Measurements from ENCODE around the gene PRKG1. TPM values are rescaled to one million over a fixed set of nuclear protein-coding genes. Genes with fewer than 3 reads are reported as not detected.

Gene PRKG1
- total and polyA plus RNA-seq, 4 donors: 6.8 to 38.1 (median 15.4) TPM

GRCh38 chr10:51083356-51083853 lies 9.1 kb downstream of the PRKG1 start:
- Histone ChIP-seq H3K4me3 (ENCODE audit: low read depth, low read length) (no peak overlapping the region), H3K27me3 (ENCODE audit: control insufficient read depth, insufficient read depth, low read length) (no peaks in the 10 kb centered on the region), H3K27ac (ENCODE audit: low read depth, low read length) (no peak overlapping the region), H3K9me3 (ENCODE audit: control insufficient read depth, insufficient read depth, low read length) (no peaks in the 10 kb centered on the region), H3K4me1 (ENCODE audit: control insufficient read depth, insufficient read depth, low read length) (no peaks in the 10 kb centered on the region), H3K36me3 (ENCODE audit: control insufficient read depth, insufficient read depth, low read length) (no peaks in the 10 kb centered on the region)
- WGBS (ENCODE audit: insufficient coverage): 52% methylated on average over 4 of the region's 6 CpGs
- DNase-seq (ENCODE audit: low read depth in 4 of 6, low spot score in 6 of 6): no peak

DNA sequence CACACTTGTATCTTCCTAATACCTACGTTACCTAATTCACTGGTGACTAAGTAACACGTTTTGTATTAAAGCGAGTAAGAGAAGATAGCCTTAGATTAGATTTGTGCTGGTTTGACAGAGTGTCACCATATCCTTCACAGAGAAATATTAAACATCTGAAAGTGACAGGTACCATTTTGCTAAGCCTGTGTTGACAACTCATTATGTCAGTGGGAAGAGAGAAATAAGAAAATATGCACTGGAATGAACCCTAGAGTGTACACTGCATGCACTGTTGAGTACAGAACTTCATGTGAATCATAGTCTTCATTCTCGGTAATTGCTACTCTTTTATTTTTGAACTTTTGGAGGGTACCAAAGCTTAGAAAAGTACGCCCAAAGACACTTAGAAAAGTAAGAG lies 10.9 kb downstream of the PRKG1 start:
- H3K4me3 ChIP-seq (ENCODE audit: low read depth, low read length): no peak overlapping the region
- WGBS (ENCODE audit: insufficient coverage): 94% methylated on average over 2 of the region's 5 CpGs
- no peak overlapping the region for H3K27ac ChIP-seq (ENCODE audit: low read depth, low read length)
- H3K36me3 ChIP-seq (ENCODE audit: control insufficient read depth, insufficient read depth, low read length): no peaks in the 10 kb centered on the region
- DNase-seq (ENCODE audit: low read depth in 4 of 6, low spot score in 6 of 6): no peak
- H3K27me3 ChIP-seq (ENCODE audit: control insufficient read depth, insufficient read depth, low read length): no peaks in the 10 kb centered on the region
- no peaks in the 10 kb centered on the region for H3K9me3 ChIP-seq (ENCODE audit: control insufficient read depth, insufficient read depth, low read length)
- H3K4me1 ChIP-seq (ENCODE audit: control insufficient read depth, insufficient read depth, low read length): no peaks in the 10 kb centered on the region

GRCh38 chr10:51086710-51087109 lies 12.4 kb downstream of the PRKG1 start:
- Histone ChIP-seq H3K36me3 (ENCODE audit: control insufficient read depth, insufficient read depth, low read length) (no peaks in the 10 kb centered on the region), H3K4me1 (ENCODE audit: control insufficient read depth, insufficient read depth, low read length) (no peaks in the 10 kb centered on the region), H3K27me3 (ENCODE audit: control insufficient read depth, insufficient read depth, low read length) (no peaks in the 10 kb centered on the region), H3K27ac (ENCODE audit: low read depth, low read length) (no peak overlapping the region), H3K9me3 (ENCODE audit: control insufficient read depth, insufficient read depth, low read length) (no peaks in the 10 kb centered on the region), H3K4me3 (ENCODE audit: low read depth, low read length) (no peak overlapping the region)
- DNase-seq (ENCODE audit: low read depth in 4 of 6, low spot score in 6 of 6): no peak
- WGBS (ENCODE audit: insufficient coverage): 83% methylated on average over 3 of the region's 4 CpGs

DNA sequence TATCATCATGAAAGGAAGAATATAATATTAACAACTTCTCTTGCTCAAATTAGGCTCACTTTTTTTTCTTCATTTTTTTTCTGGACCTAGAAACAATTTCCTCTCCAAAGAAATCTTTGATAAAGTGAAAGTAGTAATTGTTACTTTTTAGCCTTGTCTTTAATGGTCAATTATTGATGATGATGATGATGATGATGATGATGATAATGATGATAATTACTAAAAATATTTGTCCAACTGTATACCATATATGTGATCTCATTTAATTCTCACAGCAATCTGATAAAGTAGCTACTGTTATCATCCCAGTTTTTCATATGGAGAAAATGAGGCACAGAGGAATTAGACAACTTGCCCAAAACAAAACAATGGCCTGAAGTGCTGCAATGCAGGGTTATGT lies 12.8 kb downstream of the PRKG1 start:
- Histone ChIP-seq H3K36me3 (ENCODE audit: control insufficient read depth, insufficient read depth, low read length) (no peaks in the 10 kb centered on the region), H3K4me1 (ENCODE audit: control insufficient read depth, insufficient read depth, low read length) (no peaks in the 10 kb centered on the region), H3K27me3 (ENCODE audit: control insufficient read depth, insufficient read depth, low read length) (no peaks in the 10 kb centered on the region), H3K4me3 (ENCODE audit: low read depth, low read length) (no peak overlapping the region), H3K27ac (ENCODE audit: low read depth, low read length) (no peak overlapping the region), H3K9me3 (ENCODE audit: control insufficient read depth, insufficient read depth, low read length) (no peaks in the 10 kb centered on the region)
- no peak for DNase-seq (ENCODE audit: low read depth in 4 of 6, low spot score in 6 of 6)

DNA sequence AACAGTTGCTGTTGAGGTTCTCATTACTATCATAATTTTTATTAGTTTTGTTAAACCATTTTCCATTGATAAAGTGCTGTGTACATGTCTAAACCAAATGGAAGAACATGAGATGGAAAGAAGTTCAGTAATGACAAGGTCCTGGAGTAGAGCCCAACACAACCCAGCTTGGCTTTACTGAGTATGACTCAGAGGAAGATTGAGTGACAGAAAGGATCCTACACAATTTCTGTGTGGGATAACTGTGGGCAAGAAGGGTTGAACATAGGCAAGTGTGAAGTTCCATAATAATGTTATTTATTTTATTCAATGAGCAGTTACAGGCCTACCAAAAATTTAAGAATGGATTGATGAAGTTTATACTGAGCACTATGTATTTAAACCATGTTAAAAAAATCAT lies 15.9 kb downstream of the PRKG1 start:
- DNase-seq (ENCODE audit: low read depth in 4 of 6, low spot score in 6 of 6): no peak
- H3K4me1 ChIP-seq (ENCODE audit: control insufficient read depth, insufficient read depth, low read length): no peaks in the 10 kb centered on the region
- no peaks in the 10 kb centered on the region for H3K36me3 ChIP-seq (ENCODE audit: control insufficient read depth, insufficient read depth, low read length)
- no peak overlapping the region for H3K4me3 ChIP-seq (ENCODE audit: low read depth, low read length)
- no peaks in the 10 kb centered on the region for H3K27me3 ChIP-seq (ENCODE audit: control insufficient read depth, insufficient read depth, low read length)
- H3K9me3 ChIP-seq (ENCODE audit: control insufficient read depth, insufficient read depth, low read length): no peaks in the 10 kb centered on the region
- H3K27ac ChIP-seq (ENCODE audit: low read depth, low read length): no peak overlapping the region

GRCh38 chr10:51092402-51092801 lies 18.1 kb downstream of the PRKG1 start:
- Histone ChIP-seq H3K9me3 (ENCODE audit: control insufficient read depth, insufficient read depth, low read length) (no peaks in the 10 kb centered on the region), H3K27me3 (ENCODE audit: control insufficient read depth, insufficient read depth, low read length) (no peaks in the 10 kb centered on the region), H3K27ac (ENCODE audit: low read depth, low read length) (no peak overlapping the region), H3K36me3 (ENCODE audit: control insufficient read depth, insufficient read depth, low read length) (no peaks in the 10 kb centered on the region), H3K4me3 (ENCODE audit: low read depth, low read length) (no peak overlapping the region), H3K4me1 (ENCODE audit: control insufficient read depth, insufficient read depth, low read length) (no peaks in the 10 kb centered on the region)
- 44% methylated on average over 1 of the region's 2 CpGs for WGBS (ENCODE audit: insufficient coverage)
- DNase-seq (ENCODE audit: low read depth in 4 of 6, low spot score in 6 of 6): peak in 5 of 6 donors; percentile 69 to 95 (median 72)

DNA sequence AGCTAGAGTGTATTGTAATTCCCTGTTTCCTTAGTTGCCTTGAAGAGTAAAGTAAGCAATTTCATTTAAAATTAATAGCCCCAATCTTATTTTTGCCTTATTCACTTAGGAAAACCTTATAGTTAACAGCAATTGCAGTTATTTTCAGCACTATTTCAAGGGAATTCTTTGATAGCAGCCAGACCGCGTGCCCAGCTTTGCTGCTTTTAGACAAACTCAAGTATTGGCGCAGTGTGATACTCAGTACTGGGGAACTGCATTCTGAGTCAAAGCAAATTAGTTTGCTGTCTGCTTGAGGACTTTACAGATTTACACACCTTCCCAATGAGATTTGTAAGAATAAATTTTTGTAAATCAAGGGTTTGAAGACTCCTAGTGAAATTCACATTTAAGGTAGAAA lies 21.2 kb downstream of the PRKG1 start:
- Histone ChIP-seq H3K4me1 (ENCODE audit: control insufficient read depth, insufficient read depth, low read length) (no peaks in the 10 kb centered on the region), H3K4me3 (ENCODE audit: low read depth, low read length) (no peak overlapping the region), H3K36me3 (ENCODE audit: control insufficient read depth, insufficient read depth, low read length) (no peaks in the 10 kb centered on the region), H3K9me3 (ENCODE audit: control insufficient read depth, insufficient read depth, low read length) (no peaks in the 10 kb centered on the region), H3K27me3 (ENCODE audit: control insufficient read depth, insufficient read depth, low read length) (no peaks in the 10 kb centered on the region), H3K27ac (ENCODE audit: low read depth, low read length) (no peak overlapping the region)
- DNase-seq (ENCODE audit: low read depth in 4 of 6, low spot score in 6 of 6): peak in 2 of 6 donors; percentile 43 to 76
- no CpG with 5 or more reads among the region's 3 CpGs for WGBS (ENCODE audit: insufficient coverage)

DNA sequence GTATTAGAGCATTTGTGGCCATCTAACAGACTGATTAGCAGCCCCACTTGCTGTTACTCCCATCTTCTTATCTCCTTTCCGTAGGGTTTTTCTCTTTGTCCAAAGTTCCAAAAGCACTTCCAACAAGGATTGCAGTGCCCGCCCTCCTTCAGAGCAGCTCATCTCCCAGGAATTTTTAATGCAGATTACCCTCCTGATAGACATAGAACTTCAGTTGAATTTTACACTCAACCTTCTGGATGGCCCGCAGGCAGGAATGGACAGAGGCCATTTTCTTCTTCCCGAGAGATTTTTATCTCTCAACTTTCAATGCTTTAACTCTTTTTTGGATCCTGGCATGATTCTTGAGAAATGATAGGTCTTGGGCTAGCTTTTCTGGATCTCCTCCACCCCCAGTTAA lies 23.3 kb downstream of the PRKG1 start:
- DNase-seq (ENCODE audit: low read depth in 4 of 6, low spot score in 6 of 6): no peak
- Histone ChIP-seq H3K27me3 (ENCODE audit: control insufficient read depth, insufficient read depth, low read length) (no peaks in the 10 kb centered on the region), H3K9me3 (ENCODE audit: control insufficient read depth, insufficient read depth, low read length) (no peaks in the 10 kb centered on the region), H3K27ac (ENCODE audit: low read depth, low read length) (no peak overlapping the region), H3K36me3 (ENCODE audit: control insufficient read depth, insufficient read depth, low read length) (no peaks in the 10 kb centered on the region), H3K4me1 (ENCODE audit: control insufficient read depth, insufficient read depth, low read length) (no peaks in the 10 kb centered on the region), H3K4me3 (ENCODE audit: low read depth, low read length) (no peak overlapping the region)
- WGBS (ENCODE audit: insufficient coverage): 91% methylated on average over 2 of the region's 4 CpGs

GRCh38 chr10:51100221-51100620 lies 25.9 kb downstream of the PRKG1 start:
- Histone ChIP-seq H3K27ac (ENCODE audit: low read depth, low read length) (no peak overlapping the region), H3K9me3 (ENCODE audit: control insufficient read depth, insufficient read depth, low read length) (no peaks in the 10 kb centered on the region), H3K4me3 (ENCODE audit: low read depth, low read length) (no peak overlapping the region), H3K36me3 (ENCODE audit: control insufficient read depth, insufficient read depth, low read length) (no peaks in the 10 kb centered on the region), H3K4me1 (ENCODE audit: control insufficient read depth, insufficient read depth, low read length) (no peaks in the 10 kb centered on the region), H3K27me3 (ENCODE audit: control insufficient read depth, insufficient read depth, low read length) (no peaks in the 10 kb centered on the region)
- no peak for DNase-seq (ENCODE audit: low read depth in 4 of 6, low spot score in 6 of 6)
- WGBS (ENCODE audit: insufficient coverage): no CpG with 5 or more reads among the region's 1 CpG

- Histone ChIP-seq H3K9me3 (ENCODE audit: control insufficient read depth, insufficient read depth, low read length) (no peaks in the 10 kb centered on the region), H3K36me3 (ENCODE audit: control insufficient read depth, insufficient read depth, low read length) (no peaks in the 10 kb centered on the region), H3K4me1 (ENCODE audit: control insufficient read depth, insufficient read depth, low read length) (no peaks in the 10 kb centered on the region), H3K27ac (ENCODE audit: low read depth, low read length) (no peak overlapping the region), H3K27me3 (ENCODE audit: control insufficient read depth, insufficient read depth, low read length) (no peaks in the 10 kb centered on the region), H3K4me3 (ENCODE audit: low read depth, low read length) (no peak overlapping the region)
- 92% methylated on average over 1 of the region's 3 CpGs for WGBS (ENCODE audit: insufficient coverage)
- DNase-seq (ENCODE audit: low read depth in 4 of 6, low spot score in 6 of 6): no peak
Observed at GRCh38 chr10:51103554-51104217, 29.4 kb downstream of the PRKG1 start.
